Breast epithelium (tissue), 3 donors: ENCODE results near the gene DOCK3.

Experiments
- POLR2A ChIP-seq: fragments of 450-650 bp; IDR thresholded peaks from one replicate; pipeline ENCODE4 v1.6.1; 2016; ENCODE audit warnings: antibody characterized with exemption, mild to moderate bottlenecking, moderate library complexity
- TF ChIP-seq, protein P1 (sequence below), 3 donors: fragments of 450-650 bp; IDR thresholded peaks; one replicate each; pipeline ENCODE4 v1.5.1; 2016 to 2017; ENCODE audit warnings: antibody characterized with exemption in 3 of 3, mild to moderate bottlenecking in 3 of 3, moderate library complexity in 3 of 3

DNA sequence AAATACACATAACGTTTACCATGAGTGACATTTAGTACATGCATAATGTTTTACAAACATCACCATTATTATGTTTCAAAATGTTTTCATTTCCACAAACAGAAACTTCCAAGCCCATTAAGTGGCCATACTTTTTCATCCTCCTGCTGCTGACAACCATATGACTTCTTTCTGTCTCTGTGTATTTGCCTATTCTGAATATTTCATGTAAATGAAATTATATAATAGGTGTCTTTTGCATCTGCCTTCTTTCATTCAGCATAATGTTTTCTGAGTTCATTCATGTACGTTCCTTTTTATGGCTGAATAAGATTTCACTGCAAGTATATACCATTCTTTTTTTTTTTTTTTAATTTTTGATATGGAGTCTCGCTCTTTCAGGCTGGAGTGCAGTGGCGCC is 209.0 kb downstream of the DOCK3 start:
- TF ChIP-seq, protein P1, sequence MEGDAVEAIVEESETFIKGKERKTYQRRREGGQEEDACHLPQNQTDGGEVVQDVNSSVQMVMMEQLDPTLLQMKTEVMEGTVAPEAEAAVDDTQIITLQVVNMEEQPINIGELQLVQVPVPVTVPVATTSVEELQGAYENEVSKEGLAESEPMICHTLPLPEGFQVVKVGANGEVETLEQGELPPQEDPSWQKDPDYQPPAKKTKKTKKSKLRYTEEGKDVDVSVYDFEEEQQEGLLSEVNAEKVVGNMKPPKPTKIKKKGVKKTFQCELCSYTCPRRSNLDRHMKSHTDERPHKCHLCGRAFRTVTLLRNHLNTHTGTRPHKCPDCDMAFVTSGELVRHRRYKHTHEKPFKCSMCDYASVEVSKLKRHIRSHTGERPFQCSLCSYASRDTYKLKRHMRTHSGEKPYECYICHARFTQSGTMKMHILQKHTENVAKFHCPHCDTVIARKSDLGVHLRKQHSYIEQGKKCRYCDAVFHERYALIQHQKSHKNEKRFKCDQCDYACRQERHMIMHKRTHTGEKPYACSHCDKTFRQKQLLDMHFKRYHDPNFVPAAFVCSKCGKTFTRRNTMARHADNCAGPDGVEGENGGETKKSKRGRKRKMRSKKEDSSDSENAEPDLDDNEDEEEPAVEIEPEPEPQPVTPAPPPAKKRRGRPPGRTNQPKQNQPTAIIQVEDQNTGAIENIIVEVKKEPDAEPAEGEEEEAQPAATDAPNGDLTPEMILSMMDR (IDR thresholded peaks at IDR 0.05): no peak
- no peak for TF ChIP-seq POLR2A
